RWPE2 (cell line): Measurements from ENCODE around the gene GSTA4.
"Not testable (repeated sequence)": the region's sequence is repeated elsewhere in the genome, so short reads cannot be mapped to it uniquely, and the experiment has no call there.

Experiments used
- ATAC-seq: fragments of 200-7000 bp; cut with Tn5 transposase; 3 replicates; pipeline ENCODE4 v1.9.1; 2021; ENCODE audit warnings: low read depth
- DNase-seq: peaks from one replicate; pipeline ENCODE4 v3.0.0-alpha.2; 2020; ENCODE audit warnings: low spot score
- H3K27ac ChIP-seq: fragments of 450-650 bp; 2 replicates; pipeline ENCODE4 v1.5.1; 2017; ENCODE audit warnings: mild to moderate bottlenecking; ENCODE audit not compliant: poor library complexity, severe bottlenecking
- H3K27me3 ChIP-seq: fragments of 250-450 bp; sonication (Bioruptor Pico); 2 replicates; pipeline ENCODE4 v1.5.1; 2021; ENCODE audit warnings: mild to moderate bottlenecking, moderate library complexity; ENCODE audit not compliant: insufficient read depth, poor library complexity, severe bottlenecking
- H3K36me3 ChIP-seq: fragments of 250-450 bp; sonication (Bioruptor Pico); 2 replicates; pipeline ENCODE4 v1.5.1; 2020; ENCODE audit warnings: low read depth, mild to moderate bottlenecking, moderate library complexity
- H3K4me1 ChIP-seq: fragments of 250-450 bp; sonication (Bioruptor Pico); 2 replicates; pipeline ENCODE4 v1.5.1; 2021; ENCODE audit warnings: mild to moderate bottlenecking, moderate library complexity; ENCODE audit not compliant: insufficient read depth, poor library complexity, severe bottlenecking
- H3K4me3 ChIP-seq: fragments of 250-450 bp; sonication (Bioruptor Pico); 2 replicates; pipeline ENCODE4 v1.5.1; 2021; ENCODE audit warnings: mild to moderate bottlenecking, moderate library complexity; ENCODE audit not compliant: severe bottlenecking
- H3K9me3 ChIP-seq: fragments of 250-450 bp; sonication (Bioruptor Pico); 2 replicates; pipeline ENCODE4 v1.5.1; 2021; ENCODE audit warnings: mild to moderate bottlenecking, moderate library complexity; ENCODE audit not compliant: severe bottlenecking
- TF ChIP-seq, protein P1 (sequence below): fragments of 450-650 bp; IDR thresholded peaks from one replicate; pipeline ENCODE4 v1.5.1; 2017; ENCODE audit warnings: mild to moderate bottlenecking, moderate library complexity; ENCODE audit not compliant: poor library complexity, severe bottlenecking

The GSTA4 gene

DNA sequence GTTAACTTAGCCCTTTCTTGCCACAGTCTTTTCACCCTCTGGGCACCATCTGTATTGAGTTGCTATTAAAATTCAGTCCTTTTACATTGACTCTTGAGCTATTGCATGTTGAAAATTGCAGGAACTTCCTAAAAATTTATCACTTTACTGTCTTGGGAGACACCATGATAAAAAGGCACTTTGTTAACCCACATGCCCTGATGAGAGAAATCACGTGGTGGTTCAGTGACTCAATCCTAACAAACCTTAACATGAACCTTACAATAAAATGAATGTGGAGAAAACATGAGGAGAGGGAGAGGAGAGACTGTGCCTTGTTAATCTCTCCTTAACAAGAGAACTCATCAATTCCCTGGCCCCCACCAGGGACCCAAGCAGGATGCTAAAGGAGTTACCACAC, 30.8 kb downstream of the GSTA4 start:
- ATAC-seq (no peak), DNase-seq (no peak)
- H3K4me1 ChIP-seq: no peaks in the 10 kb centered on the region
- H3K27ac ChIP-seq: no peak overlapping the region
- TF ChIP-seq, protein P1, sequence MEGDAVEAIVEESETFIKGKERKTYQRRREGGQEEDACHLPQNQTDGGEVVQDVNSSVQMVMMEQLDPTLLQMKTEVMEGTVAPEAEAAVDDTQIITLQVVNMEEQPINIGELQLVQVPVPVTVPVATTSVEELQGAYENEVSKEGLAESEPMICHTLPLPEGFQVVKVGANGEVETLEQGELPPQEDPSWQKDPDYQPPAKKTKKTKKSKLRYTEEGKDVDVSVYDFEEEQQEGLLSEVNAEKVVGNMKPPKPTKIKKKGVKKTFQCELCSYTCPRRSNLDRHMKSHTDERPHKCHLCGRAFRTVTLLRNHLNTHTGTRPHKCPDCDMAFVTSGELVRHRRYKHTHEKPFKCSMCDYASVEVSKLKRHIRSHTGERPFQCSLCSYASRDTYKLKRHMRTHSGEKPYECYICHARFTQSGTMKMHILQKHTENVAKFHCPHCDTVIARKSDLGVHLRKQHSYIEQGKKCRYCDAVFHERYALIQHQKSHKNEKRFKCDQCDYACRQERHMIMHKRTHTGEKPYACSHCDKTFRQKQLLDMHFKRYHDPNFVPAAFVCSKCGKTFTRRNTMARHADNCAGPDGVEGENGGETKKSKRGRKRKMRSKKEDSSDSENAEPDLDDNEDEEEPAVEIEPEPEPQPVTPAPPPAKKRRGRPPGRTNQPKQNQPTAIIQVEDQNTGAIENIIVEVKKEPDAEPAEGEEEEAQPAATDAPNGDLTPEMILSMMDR: no peak
- H3K9me3 ChIP-seq: no peaks in the 10 kb centered on the region
- H3K4me3 ChIP-seq: no peak overlapping the region
- no peaks in the 10 kb centered on the region for H3K36me3 ChIP-seq
- H3K27me3 ChIP-seq: no peaks in the 10 kb centered on the region

DNA sequence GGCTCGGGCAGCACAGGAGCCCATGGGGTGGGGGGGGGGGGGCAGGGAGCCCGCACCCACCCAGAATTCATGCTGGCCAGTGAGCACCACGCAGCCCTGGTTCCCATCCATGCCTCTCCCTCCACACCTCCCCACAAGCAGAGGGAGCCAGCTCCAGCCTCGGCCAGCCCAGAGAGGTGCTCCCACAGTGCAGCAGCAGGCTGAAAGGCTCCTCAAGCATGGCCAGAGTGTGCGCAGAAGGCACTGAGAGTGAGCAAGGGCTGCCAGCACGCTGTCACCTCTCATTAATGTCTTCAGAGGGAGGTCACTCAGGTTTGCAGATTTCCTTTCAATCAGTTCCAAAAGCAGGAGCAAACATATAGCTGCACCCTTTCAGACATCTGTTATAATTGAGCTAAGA, 32.4 kb downstream of the GSTA4 start:
- TF ChIP-seq, protein P1: no peak
- Histone ChIP-seq H3K4me1 (no peaks in the 10 kb centered on the region), H3K4me3 (no peak overlapping the region), H3K36me3 (no peaks in the 10 kb centered on the region), H3K9me3 (no peaks in the 10 kb centered on the region), H3K27ac (no peak overlapping the region), H3K27me3 (no peaks in the 10 kb centered on the region)
- ATAC-seq: no peak
- no peak for DNase-seq

DNA sequence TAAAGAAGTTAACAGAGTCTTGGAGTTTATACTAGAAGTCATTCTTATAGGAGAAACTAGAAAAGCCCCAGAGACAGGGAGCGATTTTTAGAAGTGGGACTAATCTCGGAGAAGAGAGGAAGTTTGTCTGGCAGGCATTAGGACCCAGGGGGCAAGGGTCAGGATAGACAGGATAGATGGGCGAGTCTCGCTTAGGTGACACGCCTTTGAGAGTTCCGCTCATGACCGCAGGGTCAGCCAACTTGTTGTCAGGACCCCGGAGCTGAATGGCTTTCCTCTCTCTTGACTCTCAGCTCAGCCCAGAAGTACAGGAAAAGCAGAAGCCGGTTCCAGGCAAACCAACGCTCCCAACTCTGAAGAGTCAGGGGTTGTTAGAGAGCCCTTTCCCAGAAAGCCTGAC, 34.1 kb downstream of the GSTA4 start:
- H3K9me3 ChIP-seq, H3K27ac ChIP-seq, H3K4me1 ChIP-seq, H3K36me3 ChIP-seq, H3K4me3 ChIP-seq, H3K27me3 ChIP-seq, DNase-seq, ATAC-seq: not testable (repeated sequence)

DNA sequence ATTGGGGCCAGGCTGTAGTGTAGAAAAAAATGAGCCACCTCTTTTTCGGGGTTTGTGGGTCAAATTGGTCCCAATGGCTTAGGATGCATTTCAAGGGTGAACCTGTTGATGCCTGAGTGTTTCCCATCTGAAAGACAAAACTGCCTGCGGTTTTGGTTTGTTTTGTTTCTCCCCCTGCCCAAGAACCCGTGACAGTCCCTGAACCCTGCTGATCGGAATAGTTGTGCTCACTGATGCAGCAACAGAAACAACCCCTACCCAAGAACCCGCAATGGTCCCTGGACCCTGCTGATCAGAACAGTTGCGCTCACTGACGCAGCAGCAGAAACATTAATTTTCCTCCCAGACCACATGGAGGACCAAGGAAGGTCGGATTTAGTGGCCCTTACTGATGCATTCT, 34.9 kb downstream of the GSTA4 start:
- H3K27me3 ChIP-seq, H3K27ac ChIP-seq, H3K4me3 ChIP-seq, H3K4me1 ChIP-seq, ATAC-seq, H3K36me3 ChIP-seq, DNase-seq, H3K9me3 ChIP-seq: not testable (repeated sequence)

DNA sequence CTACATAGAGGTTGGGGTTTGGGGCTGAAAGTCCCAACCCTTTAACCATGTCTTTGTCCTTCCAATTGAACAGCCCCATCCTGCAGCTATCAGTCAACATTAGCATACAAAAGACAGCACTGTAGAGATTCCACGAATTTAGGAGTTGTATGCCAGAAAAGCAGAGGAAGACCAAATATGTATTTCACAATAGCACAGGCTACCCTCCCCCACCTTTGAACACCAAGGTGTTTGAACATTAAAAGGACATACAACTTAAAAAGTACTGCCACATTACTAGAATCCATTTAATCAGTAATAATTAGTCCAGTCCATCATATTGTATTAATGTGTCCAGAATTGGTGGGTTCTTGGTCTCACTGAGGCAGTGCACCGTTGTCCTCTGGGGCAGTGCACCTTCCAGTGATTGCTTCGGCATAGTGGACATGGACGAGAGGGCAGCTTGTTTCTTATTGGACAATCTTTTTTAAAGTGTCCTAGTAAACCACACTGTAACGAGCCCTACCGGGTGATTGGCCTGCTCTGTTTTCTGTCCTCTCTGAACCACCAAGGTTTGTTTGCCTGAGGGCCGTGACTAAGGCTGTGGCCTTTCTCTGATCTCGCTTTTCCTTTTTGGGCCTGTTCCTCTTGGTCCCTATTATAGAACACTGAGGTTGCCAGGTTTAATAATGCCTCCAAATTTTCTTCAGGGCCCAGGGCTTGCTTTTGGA, 36.4 kb downstream of the GSTA4 start:
- ATAC-seq (no peak), DNase-seq (no peak)
- Histone ChIP-seq H3K4me3 (no peak overlapping the region), H3K4me1 (no peaks in the 10 kb centered on the region), H3K27me3 (no peaks in the 10 kb centered on the region), H3K27ac (no peak overlapping the region), H3K9me3 (no peaks in the 10 kb centered on the region), H3K36me3 (no peaks in the 10 kb centered on the region)
- TF ChIP-seq, protein P1: no peak

DNA sequence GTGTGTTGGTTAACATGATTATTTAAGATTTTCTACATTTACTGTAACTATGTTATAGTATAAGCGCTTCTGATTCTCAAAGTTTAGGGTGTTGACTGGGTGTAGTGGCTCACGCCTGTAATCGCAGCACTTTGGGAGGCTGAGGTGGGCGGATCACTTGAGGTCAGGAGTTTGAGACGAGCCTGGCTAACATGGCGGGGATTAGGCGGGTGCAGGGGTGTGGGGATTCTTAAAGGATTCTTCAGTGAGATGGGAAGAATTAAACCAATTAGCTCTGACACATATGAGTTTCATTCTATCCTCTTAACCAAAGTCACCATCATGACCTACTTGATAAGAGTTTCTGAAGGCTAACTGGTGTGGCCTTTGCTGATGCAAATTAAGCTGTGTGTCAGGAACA, 39.2 kb downstream of the GSTA4 start:
- Histone ChIP-seq H3K4me3 (no peak overlapping the region), H3K4me1 (no peaks in the 10 kb centered on the region), H3K9me3 (no peaks in the 10 kb centered on the region), H3K27ac (no peak overlapping the region), H3K36me3 (no peaks in the 10 kb centered on the region), H3K27me3 (no peaks in the 10 kb centered on the region)
- DNase-seq: no peak
- TF ChIP-seq, protein P1: no peak
- ATAC-seq: no peak
